K562 (cell line): ENCODE results near the gene CHML. TPM values are rescaled to one million over a fixed set of nuclear protein-coding genes. Genes with fewer than 3 reads are reported as not detected.
A peak's percentile ranks its signal among the peaks of the same experiment; 100 is the strongest.

Source experiments
- CBFB ChIP-seq: sonication (generic); formaldehyde crosslinking; IDR thresholded peaks from 2 replicates; pipeline ENCODE4 v1.4.0; 2020; ENCODE audit warnings: mild to moderate bottlenecking, missing genetic modification reagents
- CXXC5 ChIP-seq: fragments of 250-450 bp; sonication (Bioruptor Pico); IDR thresholded peaks from 2 replicates; pipeline ENCODE4 v1.8.0; 2022; ENCODE audit warnings: inconsistent platforms, mild to moderate bottlenecking, moderate library complexity
- EP400 ChIP-seq: fragments of 450-650 bp; IDR thresholded peaks from 2 replicates; pipeline ENCODE4 v1.6.1; 2017; ENCODE audit warnings: antibody characterized with exemption, mild to moderate bottlenecking, moderate library complexity
- GATAD2B ChIP-seq: fragments of 450-650 bp; IDR thresholded peaks from 2 replicates; pipeline ENCODE4 v1.6.1; 2017; ENCODE audit warnings: mild to moderate bottlenecking, borderline replicate concordance
- GTF2E2 ChIP-seq: fragments of 200-800 bp; sonication (Bioruptor generic); IDR thresholded peaks from 2 replicates; pipeline ENCODE4 v1.6.1; 2016; ENCODE audit warnings: missing genetic modification characterization, missing compliant biosample characterization
- HDAC2 ChIP-seq: fragments of 450-650 bp; IDR thresholded peaks from 2 replicates; pipeline ENCODE4 v1.6.1; 2016; ENCODE audit warnings: mild to moderate bottlenecking
- KLF13 ChIP-seq: fragments of 450-650 bp; IDR thresholded peaks from 2 replicates; pipeline ENCODE4 v1.6.1; 2016; ENCODE audit warnings: missing genetic modification characterization, low read depth, mild to moderate bottlenecking, missing compliant biosample characterization, moderate library complexity, borderline replicate concordance
- MBD1 ChIP-seq: fragments of 250-450 bp; sonication (Bioruptor Pico); IDR thresholded peaks from 2 replicates; pipeline ENCODE4 v1.8.0; 2022; ENCODE audit warnings: inconsistent platforms
- PREB ChIP-seq: sonication (generic); formaldehyde crosslinking; IDR thresholded peaks from 2 replicates; pipeline ENCODE4 v1.8.1; 2023; ENCODE audit warnings: mild to moderate bottlenecking, missing genetic modification reagents
- SIN3B ChIP-seq: fragments of 450-650 bp; IDR thresholded peaks from 2 replicates; pipeline ENCODE4 v1.6.1; 2017; ENCODE audit warnings: low read depth, mild to moderate bottlenecking, moderate library complexity
- SP1 ChIP-seq: sonication (generic); formaldehyde crosslinking; IDR thresholded peaks from 2 replicates; pipeline ENCODE4 v1.8.1; 2022; ENCODE audit warnings: mild to moderate bottlenecking, missing genetic modification reagents
- TAF1 ChIP-seq: IDR thresholded peaks from 2 replicates; pipeline ENCODE4 v1.6.1; 2011; ENCODE audit warnings: mild to moderate bottlenecking, low read length, moderate library complexity; ENCODE audit not compliant: insufficient read depth, control insufficient read depth, severe bottlenecking; ENCODE audit errors: extremely low read depth
- UBTF ChIP-seq, 2 experiments: IDR thresholded peaks; 2 replicates each; pipeline ENCODE4 v1.6.1; 2012; ENCODE audit warnings: improper control_type of control experiment in 2 of 2, low read depth in 2 of 2, low read length in 2 of 2, borderline replicate concordance in 1 of 2
- ZNF24 ChIP-seq: fragments of 450-650 bp; IDR thresholded peaks from 2 replicates; pipeline ENCODE4 v1.6.1; 2016
- polyA plus RNA-seq, 8 experiments: library from polyadenylated mRNA; depleted of rRNA in 4 of 8; stranded (reverse) in 5 of 8; unstranded in 3 of 8; fragments of >200 nt; fragmentation: Nextera tagmentation in 2 of 8; fragmentation: Illumina TruSeq in 1 of 8; extraction: Ambion mirVana in 2 of 8; extraction: Trizol in 1 of 8; gene quantifications; 2 replicates each; pipeline versions ENCODE4 v1.2.1 to v1.2.3, GENCODE V29; 2011 to 2014; ENCODE audit warnings: inconsistent platforms in 1 of 8, missing spikeins in 1 of 8
- total RNA-seq, 7 experiments: library from RNA; depleted of rRNA in 6 of 7; stranded (reverse); fragments of >200 nt in 6 of 7; fragmentation: Illumina TruSeq in 2 of 7; extraction: Trizol in 2 of 7; gene quantifications; 2 replicates each; pipeline versions ENCODE4 v1.2.1 to v1.2.3, GENCODE V29; 2011 to 2021; ENCODE audit warnings: low replicate concordance in 1 of 7

CHML gene
- total and polyA plus RNA-seq, 9 of the 15 experiments (the other 6 are each of a cell fraction or from before 2014, with no cell fraction given): 13.0 to 88.3 (median 62.8) TPM

GRCh38 chr1:241640149-241640866 lies at the start of gene CHML, which contains the start of gene OPN3 (continued):
- TF ChIP-seq TAF1 (peak; percentile 92), HDAC2 (no peak; the same call in 1 of the 2 replicates), UBTF (IDR thresholded peaks at IDR 0.05; ENCODE audit: borderline replicate concordance in 1 of 2, low read depth in 2 of 2, low read length in 2 of 2) (peak; percentile 85 to 93; a peak in 3 of 4 replicates), CXXC5 (CRISPR knock-in tag) (peak; percentile 92), EP400 (0 out of 2 replicates have a peak, but pooled peaks have one; percentile 16), GATAD2B (peak; percentile 95), SIN3B (peak; percentile 69; the same call in 1 of the 2 replicates), PREB (0 out of 2 replicates have a peak, but pooled peaks have one; percentile 30), MBD1 (peak; percentile 84), CBFB (0 out of 2 replicates have a peak, but pooled peaks have one; percentile 37), GTF2E2 (tag) (0 out of 2 replicates have a peak, but pooled peaks have one; percentile 45), SP1 (CRISPR knock-in tag) (peak; percentile 84; the same call in 1 of the 2 replicates), KLF13 (tag) (peak; percentile 37; the same call in 1 of the 2 replicates), ZNF24 (peak; percentile 67; the same call in 1 of the 2 replicates)
